ENCODE results near the gene POU2AF3.
"Not testable (repeated sequence)": the region's sequence is repeated elsewhere in the genome, so short reads cannot be mapped to it uniquely, and the experiment has no call there.

The POU2AF3 gene

GRCh38 chr11:111269146-111269868 is 29.0 kb upstream of the POU2AF3 start:
- Histone ChIP-seq H3K36me3 (ENCODE audit: control insufficient read depth, insufficient read depth, low read length) (no peaks in the 10 kb centered on the region), H3K4me1 (ENCODE audit: control insufficient read depth, insufficient read depth, low read length) (no peaks in the 10 kb centered on the region), H3K4me3 (ENCODE audit: insufficient read depth, low read depth, low read length) (no peak overlapping the region), H3K27me3 (ENCODE audit: control insufficient read depth, insufficient read depth, low read length, poor library complexity, severe bottlenecking) (no peaks in the 10 kb centered on the region), H3K27ac (ENCODE audit: insufficient read depth, low read depth, low read length, poor library complexity, severe bottlenecking) (no peak overlapping the region), H3K9me3 (ENCODE audit: control insufficient read depth, low read length) (no peaks in the 10 kb centered on the region)
- 70 to 86% methylated on average over 5 of the region's 5 CpGs for WGBS, 2 experiments

GRCh38 chr11:111272420-111272819 is 25.9 kb upstream of the POU2AF3 start:
- 95 to 97% methylated on average over 3 of the region's 3 CpGs for WGBS, 2 experiments
- Histone ChIP-seq H3K4me3 (ENCODE audit: insufficient read depth, low read depth, low read length) (no peak overlapping the region), H3K27me3 (ENCODE audit: control insufficient read depth, insufficient read depth, low read length, poor library complexity, severe bottlenecking) (no peaks in the 10 kb centered on the region), H3K27ac (ENCODE audit: insufficient read depth, low read depth, low read length, poor library complexity, severe bottlenecking) (no peak overlapping the region), H3K4me1 (ENCODE audit: control insufficient read depth, insufficient read depth, low read length) (no peaks in the 10 kb centered on the region), H3K36me3 (ENCODE audit: control insufficient read depth, insufficient read depth, low read length) (no peaks in the 10 kb centered on the region), H3K9me3 (ENCODE audit: control insufficient read depth, low read length) (no peaks in the 10 kb centered on the region)

- Histone ChIP-seq H3K4me3 (ENCODE audit: insufficient read depth, low read depth, low read length) (no peak overlapping the region), H3K27ac (ENCODE audit: insufficient read depth, low read depth, low read length, poor library complexity, severe bottlenecking) (no peak overlapping the region), H3K27me3 (ENCODE audit: control insufficient read depth, insufficient read depth, low read length, poor library complexity, severe bottlenecking) (no peaks in the 10 kb centered on the region), H3K9me3 (ENCODE audit: control insufficient read depth, low read length) (no peaks in the 10 kb centered on the region), H3K36me3 (ENCODE audit: control insufficient read depth, insufficient read depth, low read length) (no peaks in the 10 kb centered on the region), H3K4me1 (ENCODE audit: control insufficient read depth, insufficient read depth, low read length) (no peaks in the 10 kb centered on the region)
- WGBS, 2 experiments, result 90 to 91% methylated on average over 3 of the region's 3 CpGs
Measured at GRCh38 chr11:111282562-111283075, 15.7 kb upstream of the POU2AF3 start.

- Histone ChIP-seq H3K4me3 (ENCODE audit: insufficient read depth, low read depth, low read length) (no peak overlapping the region), H3K27me3 (ENCODE audit: control insufficient read depth, insufficient read depth, low read length, poor library complexity, severe bottlenecking) (no peaks in the 10 kb centered on the region), H3K36me3 (ENCODE audit: control insufficient read depth, insufficient read depth, low read length) (no peaks in the 10 kb centered on the region), H3K27ac (ENCODE audit: insufficient read depth, low read depth, low read length, poor library complexity, severe bottlenecking) (no peak overlapping the region), H3K4me1 (ENCODE audit: control insufficient read depth, insufficient read depth, low read length) (no peaks in the 10 kb centered on the region), H3K9me3 (ENCODE audit: control insufficient read depth, low read length) (no peaks in the 10 kb centered on the region)
- WGBS, 2 experiments, result 92 to 94% methylated on average over 33 of the region's 33 CpGs
Measured at GRCh38 chr11:111283945-111284481, 14.3 kb upstream of the POU2AF3 start.

- Histone ChIP-seq H3K36me3 (ENCODE audit: control insufficient read depth, insufficient read depth, low read length) (no peaks in the 10 kb centered on the region), H3K4me3 (ENCODE audit: insufficient read depth, low read depth, low read length) (no peak overlapping the region), H3K27ac (ENCODE audit: insufficient read depth, low read depth, low read length, poor library complexity, severe bottlenecking) (no peak overlapping the region), H3K9me3 (ENCODE audit: control insufficient read depth, low read length) (no peaks in the 10 kb centered on the region), H3K27me3 (ENCODE audit: control insufficient read depth, insufficient read depth, low read length, poor library complexity, severe bottlenecking) (no peaks in the 10 kb centered on the region), H3K4me1 (ENCODE audit: control insufficient read depth, insufficient read depth, low read length) (no peaks in the 10 kb centered on the region)
- 84 to 90% methylated on average over 18 of the region's 18 CpGs for WGBS, 2 experiments
Measured at GRCh38 chr11:111285189-111286091, 12.9 kb upstream of the POU2AF3 start.

- no peaks in the 10 kb centered on the region for H3K36me3 ChIP-seq (ENCODE audit: control insufficient read depth, insufficient read depth, low read length)
- H3K4me1 ChIP-seq (ENCODE audit: control insufficient read depth, insufficient read depth, low read length), result no peaks in the 10 kb centered on the region
- no peak overlapping the region for H3K27ac ChIP-seq (ENCODE audit: insufficient read depth, low read depth, low read length, poor library complexity, severe bottlenecking)
- H3K9me3 ChIP-seq (ENCODE audit: control insufficient read depth, low read length), result no peaks in the 10 kb centered on the region
- H3K27me3 ChIP-seq (ENCODE audit: control insufficient read depth, insufficient read depth, low read length, poor library complexity, severe bottlenecking), result no peaks in the 10 kb centered on the region
- WGBS, 2 experiments, result 88 to 93% methylated on average over 4 of the region's 5 CpGs
- no peak overlapping the region for H3K4me3 ChIP-seq (ENCODE audit: insufficient read depth, low read depth, low read length)
Measured at GRCh38 chr11:111291764-111292163, 6.6 kb upstream of the POU2AF3 start.

GRCh38 chr11:111292408-111292807 is 5.9 kb upstream of the POU2AF3 start:
- not testable (repeated sequence) for H3K9me3 ChIP-seq (ENCODE audit: control insufficient read depth, low read length); H3K27ac ChIP-seq (ENCODE audit: insufficient read depth, low read depth, low read length, poor library complexity, severe bottlenecking); H3K36me3 ChIP-seq (ENCODE audit: control insufficient read depth, insufficient read depth, low read length); H3K4me1 ChIP-seq (ENCODE audit: control insufficient read depth, insufficient read depth, low read length); H3K27me3 ChIP-seq (ENCODE audit: control insufficient read depth, insufficient read depth, low read length, poor library complexity, severe bottlenecking); H3K4me3 ChIP-seq (ENCODE audit: insufficient read depth, low read depth, low read length)
- WGBS, 2 experiments, result 57% methylated on average over 1 of the region's 1 CpG; no CpG with 5 or more reads in 1 of the 2 experiments

- Histone ChIP-seq H3K27me3 (ENCODE audit: control insufficient read depth, insufficient read depth, low read length, poor library complexity, severe bottlenecking) (peaks cover 41% of the 10 kb centered on the region), H3K4me3 (ENCODE audit: insufficient read depth, low read depth, low read length) (no peak overlapping the region), H3K9me3 (ENCODE audit: control insufficient read depth, low read length) (no peaks in the 10 kb centered on the region), H3K27ac (ENCODE audit: insufficient read depth, low read depth, low read length, poor library complexity, severe bottlenecking) (no peak overlapping the region), H3K4me1 (ENCODE audit: control insufficient read depth, insufficient read depth, low read length) (peaks cover 5% of the 10 kb centered on the region), H3K36me3 (ENCODE audit: control insufficient read depth, insufficient read depth, low read length) (no peaks in the 10 kb centered on the region)
- WGBS, 2 experiments, result 69 to 75% methylated on average over 2 to 3 of the region's 3 CpGs
Measured at GRCh38 chr11:111296196-111296595, 2.1 kb upstream of the POU2AF3 start.

GRCh38 chr11:111297696-111298095 is 650 bp upstream of the POU2AF3 start:
- peaks cover 49% of the 10 kb centered on the region for H3K27me3 ChIP-seq (ENCODE audit: control insufficient read depth, insufficient read depth, low read length, poor library complexity, severe bottlenecking)

More at GRCh38 chr11:111297696-111298095, 650 bp upstream of the POU2AF3 start:
- Histone ChIP-seq H3K9me3 (ENCODE audit: control insufficient read depth, low read length) (no peaks in the 10 kb centered on the region), H3K36me3 (ENCODE audit: control insufficient read depth, insufficient read depth, low read length) (no peaks in the 10 kb centered on the region), H3K4me3 (ENCODE audit: insufficient read depth, low read depth, low read length) (no peak overlapping the region), H3K27ac (ENCODE audit: insufficient read depth, low read depth, low read length, poor library complexity, severe bottlenecking) (no peak overlapping the region), H3K4me1 (ENCODE audit: control insufficient read depth, insufficient read depth, low read length) (peaks cover 5% of the 10 kb centered on the region)
- WGBS, 2 experiments, result 82 to 86% methylated on average over 10 of the region's 10 CpGs

Measured in ectodermal cell (in vitro differentiated cells).